GM23248 (cell line): ENCODE measurements around the gene CWC15. TPM values are rescaled to one million over a fixed set of nuclear protein-coding genes. Genes with fewer than 3 reads are reported as not detected.

Source experiments
- DNase-seq: peaks from one replicate; pipeline ENCODE4 v3.0.0-alpha.2; 2015
- H2AFZ ChIP-seq: fragments of 200-600 bp; sonication (generic); 2 replicates; pipeline ENCODE4 v1.6.1; 2016; ENCODE audit warnings: antibody characterized with exemption
- H3F3A ChIP-seq: fragments of 200-600 bp; sonication (generic); 2 replicates; pipeline ENCODE4 v1.6.1; 2016; ENCODE audit warnings: mild to moderate bottlenecking, antibody characterized with exemption, mixed run types; ENCODE audit not compliant: insufficient read depth
- H3K27ac ChIP-seq: fragments of 200-600 bp; sonication (generic); 2 replicates; pipeline ENCODE4 v1.5.1; 2016; ENCODE audit warnings: mild to moderate bottlenecking
- H3K27me3 ChIP-seq: fragments of 200-600 bp; sonication (generic); replicated peaks from 2 replicates; pipeline ENCODE4 v1.6.1; 2016; ENCODE audit warnings: mild to moderate bottlenecking; ENCODE audit not compliant: insufficient read depth
- H3K36me3 ChIP-seq: fragments of 200-600 bp; sonication (generic); 2 replicates; pipeline ENCODE4 v1.6.1; 2016; ENCODE audit warnings: low read depth, mild to moderate bottlenecking
- H3K4me1 ChIP-seq: fragments of 200-600 bp; sonication (generic); 2 replicates; pipeline ENCODE4 v1.6.1; 2016; ENCODE audit warnings: mild to moderate bottlenecking; ENCODE audit not compliant: insufficient read depth
- H3K4me2 ChIP-seq: fragments of 200-600 bp; sonication (generic); one replicate; pipeline ENCODE4 v1.6.1; 2016; ENCODE audit warnings: mild to moderate bottlenecking; ENCODE audit not compliant: unreplicated experiment
- H3K4me3 ChIP-seq: fragments of 200-600 bp; sonication (generic); 2 replicates; pipeline ENCODE4 v1.5.1; 2016; ENCODE audit warnings: mild to moderate bottlenecking
- H3K79me2 ChIP-seq: fragments of 200-600 bp; sonication (generic); 2 replicates; pipeline ENCODE4 v1.6.1; 2016; ENCODE audit warnings: mild to moderate bottlenecking; ENCODE audit not compliant: insufficient read depth
- H3K9ac ChIP-seq: fragments of 200-600 bp; sonication (generic); 2 replicates; pipeline ENCODE4 v1.6.1; 2016; ENCODE audit warnings: mild to moderate bottlenecking
- H3K9me2 ChIP-seq: fragments of 200-600 bp; sonication (generic); 2 replicates; pipeline ENCODE4 v1.6.1; 2016; ENCODE audit warnings: mixed run types, mild to moderate bottlenecking, moderate library complexity; ENCODE audit not compliant: insufficient read depth
- H3K9me3 ChIP-seq: fragments of 200-600 bp; sonication (generic); one replicate; pipeline ENCODE4 v1.6.1; 2017; ENCODE audit warnings: low read depth
- H4K20me1 ChIP-seq: fragments of 200-600 bp; sonication (generic); 2 replicates; pipeline ENCODE4 v1.6.0; 2016; ENCODE audit not compliant: insufficient read depth
- EZH2 ChIP-seq: fragments of 200-600 bp; sonication (generic); IDR thresholded peaks from 2 replicates; pipeline ENCODE4 v1.6.1; 2018; ENCODE audit warnings: antibody characterized with exemption, mild to moderate bottlenecking; ENCODE audit not compliant: insufficient read depth, poor library complexity, severe bottlenecking
- EZH2phosphoT487 ChIP-seq: fragments of 200-600 bp; sonication (generic); IDR thresholded peaks from 2 replicates; pipeline ENCODE4 v1.6.1; 2018; ENCODE audit warnings: antibody characterized with exemption, moderate library complexity, mild to moderate bottlenecking, low read depth; ENCODE audit not compliant: insufficient read depth
- WGBS, 2 experiments: methylation state at CpG; one replicate each; pipeline ENCODE4 v1.1.6; 2015 to 2017; ENCODE audit warnings: low lambda C conversion rate in 2 of 2, low coverage in 1 of 2; ENCODE audit errors: missing lambda C conversion rate in 2 of 2; 5-methylcytosine and 5-hydroxymethylcytosine counted together
- in situ Hi-C: fragments of 300-500 bp; cut with MboI; formaldehyde crosslinking; loops from 2 replicates; pipeline ENCODE4 v1.15.0; 2020
- polyA plus RNA-seq: library from polyadenylated mRNA; unstranded; fragments of >200 nt; fragmentation: Nextera tagmentation; extraction: Ambion mirVana; gene quantifications from 2 replicates; pipeline ENCODE4 v1.2.1, GENCODE V29; 2016
- total RNA-seq: library from RNA; depleted of rRNA; stranded (reverse); fragments of >200 nt; shearing (Covaris generic); gene quantifications from 2 replicates; pipeline ENCODE4 v1.2.3, GENCODE V29; 2014

The CWC15 gene
- total and polyA plus RNA-seq, 2 experiments from 2014 or later = 30.4 to 76.6 TPM

DNA sequence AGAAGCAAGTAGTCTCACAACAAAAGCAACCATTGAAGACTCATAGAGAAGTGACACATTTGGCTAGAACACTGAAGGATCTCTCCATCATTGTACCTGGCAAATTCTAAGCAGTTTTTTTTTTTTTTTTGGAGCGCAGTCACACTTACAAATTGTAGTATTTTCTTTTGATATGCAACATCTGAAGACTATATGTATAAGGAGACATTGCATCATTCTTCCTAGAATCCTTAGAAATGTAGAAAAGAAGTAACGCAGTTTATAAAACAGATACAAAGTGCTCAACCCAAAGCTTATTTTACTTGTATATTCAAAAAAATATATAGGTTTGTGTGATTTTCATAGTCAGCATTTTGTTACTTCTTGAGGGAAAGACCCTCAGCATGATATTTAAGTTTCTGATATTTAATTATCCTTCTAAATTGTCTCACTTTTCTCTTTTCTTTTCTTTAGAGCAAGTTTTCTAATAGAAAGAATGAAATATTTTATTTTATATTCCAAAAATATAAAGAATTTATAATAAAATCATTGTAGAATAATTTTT, 20.1 kb upstream of the CWC15 start:
- Histone ChIP-seq H3K9me3 (no peaks in the 10 kb centered on the region), H4K20me1 (no peaks in the 10 kb centered on the region), H3K9me2 (no peaks in the 10 kb centered on the region), H3K4me1 (no peaks in the 10 kb centered on the region), H3F3A (no peaks in the 10 kb centered on the region), H3K9ac (no peak overlapping the region), H2AFZ (no peak overlapping the region), H3K4me2 (no peak overlapping the region), H3K4me3 (no peak overlapping the region), H3K27me3 (no peaks in the 10 kb centered on the region), H3K27ac (no peak overlapping the region), H3K79me2 (no peaks in the 10 kb centered on the region), H3K36me3 (no peaks in the 10 kb centered on the region)
- in situ Hi-C loops = no loop called here
- DNase-seq = no peak
- TF ChIP-seq EZH2 = no peak
- TF ChIP-seq EZH2phosphoT487 = no peak
- WGBS, 2 experiments = 89 to 92% methylated on average over 2 of the region's 2 CpGs

GRCh38 chr11:94988748-94989147, 15.4 kb upstream of the CWC15 start:
- Histone ChIP-seq H3F3A (no peaks in the 10 kb centered on the region), H3K9me3 (no peaks in the 10 kb centered on the region), H3K9me2 (no peaks in the 10 kb centered on the region), H3K27ac (no peak overlapping the region), H3K4me3 (no peak overlapping the region), H4K20me1 (no peaks in the 10 kb centered on the region), H3K9ac (no peak overlapping the region), H3K4me2 (no peak overlapping the region), H3K27me3 (no peaks in the 10 kb centered on the region), H3K36me3 (no peaks in the 10 kb centered on the region), H2AFZ (no peak overlapping the region), H3K79me2 (no peaks in the 10 kb centered on the region), H3K4me1 (no peaks in the 10 kb centered on the region)
- no peak for TF ChIP-seq EZH2
- TF ChIP-seq EZH2phosphoT487 = no peak
- in situ Hi-C loops = no loop called here
- DNase-seq = no peak
- 85 to 90% methylated on average over 1 of the region's 1 CpG for WGBS, 2 experiments

- WGBS, 2 experiments = 90 to 94% methylated on average over 4 of the region's 4 CpGs
- no peaks in the 10 kb centered on the region for H3F3A ChIP-seq
- no peaks in the 10 kb centered on the region for H3K9me3 ChIP-seq
- H3K27ac ChIP-seq = no peak overlapping the region
- in situ Hi-C loops = no loop called here
- H2AFZ ChIP-seq = no peak overlapping the region
- DNase-seq = no peak
- TF ChIP-seq EZH2 (no peak), EZH2phosphoT487 (no peak)
- no peaks in the 10 kb centered on the region for H3K36me3 ChIP-seq
- no peaks in the 10 kb centered on the region for H3K79me2 ChIP-seq
- H3K4me1 ChIP-seq = no peaks in the 10 kb centered on the region
- H3K9ac ChIP-seq = no peak overlapping the region
- H3K4me3 ChIP-seq = no peak overlapping the region
- H3K4me2 ChIP-seq = no peak overlapping the region
- no peaks in the 10 kb centered on the region for H3K9me2 ChIP-seq
- H3K27me3 ChIP-seq = no peaks in the 10 kb centered on the region
- no peaks in the 10 kb centered on the region for H4K20me1 ChIP-seq
Observed at GRCh38 chr11:94987378-94987777, 14.0 kb upstream of the CWC15 start.

GRCh38 chr11:94975599-94975998, 2.2 kb upstream of the CWC15 start:
- Histone ChIP-seq H3K9me2 (no peaks in the 10 kb centered on the region), H3K4me2 (no peak overlapping the region), H3K9me3 (no peaks in the 10 kb centered on the region), H3K27ac (no peak overlapping the region), H3K27me3 (no peaks in the 10 kb centered on the region), H2AFZ (no peak overlapping the region), H3K4me1 (peaks cover 7% of the 10 kb centered on the region), H3K36me3 (peaks cover 15% of the 10 kb centered on the region), H3K4me3 (no peak overlapping the region), H4K20me1 (no peaks in the 10 kb centered on the region), H3K79me2 (peaks cover 29% of the 10 kb centered on the region), H3K9ac (no peak overlapping the region), H3F3A (peaks cover 14% of the 10 kb centered on the region; the same call in 1 of the 2 replicates)
- in situ Hi-C loops = no loop called here
- TF ChIP-seq EZH2 (no peak), EZH2phosphoT487 (no peak)
- DNase-seq = no peak
- WGBS, 2 experiments = 94 to 95% methylated on average over 1 of the region's 1 CpG

DNA sequence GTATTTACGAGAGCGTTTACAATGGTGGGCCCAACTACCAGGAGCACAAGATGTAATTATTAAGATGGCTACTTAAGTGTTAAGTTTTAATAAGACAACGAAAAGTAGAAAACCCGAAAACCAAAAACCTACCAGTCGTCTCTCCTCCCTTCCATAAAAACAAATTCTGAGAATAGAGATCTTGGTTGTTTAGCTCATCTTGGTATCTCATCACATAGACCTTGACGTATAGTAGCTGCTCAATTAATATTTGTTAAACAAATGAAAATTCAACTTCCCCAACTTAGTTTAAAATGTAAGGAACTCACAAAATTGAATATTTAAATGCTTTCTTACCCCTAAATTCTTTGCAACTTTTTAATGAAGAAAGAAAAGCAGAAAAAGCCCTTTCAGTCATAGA, 822 bp upstream of the CWC15 start:
- TF ChIP-seq EZH2phosphoT487 = no peak
- no peak for TF ChIP-seq EZH2
- peaks cover 27% of the 10 kb centered on the region; the same call in 1 of the 2 replicates for H3F3A ChIP-seq
- peak; percentile 12 for DNase-seq
- peaks cover 29% of the 10 kb centered on the region for H3K36me3 ChIP-seq
- peaks cover 37% of the 10 kb centered on the region for H3K79me2 ChIP-seq
- H3K27ac ChIP-seq = peak overlapping the region; percentile 72
- no peaks in the 10 kb centered on the region for H3K27me3 ChIP-seq
- no peaks in the 10 kb centered on the region for H3K9me3 ChIP-seq
- WGBS, 2 experiments = 39 to 40% methylated on average over 6 of the region's 6 CpGs
- H3K9ac ChIP-seq = peak overlapping the region; percentile 93
- no peaks in the 10 kb centered on the region for H4K20me1 ChIP-seq
- in situ Hi-C loops = loop anchor here (5.0 kb wide), 1 partner anchor 347 kb away; no protein-coding TSS in a partner anchor
- H2AFZ ChIP-seq = peak overlapping the region; percentile 99
- H3K4me3 ChIP-seq = peak overlapping the region; percentile 94
- H3K9me2 ChIP-seq = no peaks in the 10 kb centered on the region
- peak overlapping the region; percentile 90 for H3K4me2 ChIP-seq
- peaks cover 7% of the 10 kb centered on the region for H3K4me1 ChIP-seq
